Activated naive CD8-positive, alpha-beta T cell (primary cell): ENCODE data around the gene SPNS1.
"Not testable (repeated sequence)": the region's sequence is repeated elsewhere in the genome, so short reads cannot be mapped to it uniquely, and the experiment has no call there.

Source experiments
- H3K27ac Mint-ChIP-seq: one replicate; pipeline ENCODE4 v1.8.0; 2021; ENCODE audit warnings: mixed read lengths
- H3K27me3 Mint-ChIP-seq: one replicate; pipeline ENCODE4 v1.8.0; 2021; ENCODE audit warnings: mixed read lengths
- H3K36me3 Mint-ChIP-seq: one replicate; pipeline ENCODE4 v1.8.0; 2021; ENCODE audit warnings: mixed read lengths
- H3K4me1 Mint-ChIP-seq: one replicate; pipeline ENCODE4 v1.8.0; 2021; ENCODE audit warnings: low read depth, mixed read lengths
- H3K4me3 Mint-ChIP-seq: one replicate; pipeline ENCODE4 v1.8.0; 2021; ENCODE audit warnings: mild to moderate bottlenecking, mixed read lengths
- H3K9me3 Mint-ChIP-seq: one replicate; pipeline ENCODE4 v1.8.0; 2021; ENCODE audit warnings: low read depth, mixed read lengths

SPNS1 gene

GRCh38 chr16:28991687-28992086 lies 17.1 kb downstream of the SPNS1 start:
- Mint-ChIP-seq H3K9me3 (no peaks in the 10 kb centered on the region), H3K27ac (peak overlapping the region; percentile 98), H3K36me3 (peaks cover 19% of the 10 kb centered on the region), H3K4me1 (peaks cover 63% of the 10 kb centered on the region), H3K27me3 (no peaks in the 10 kb centered on the region), H3K4me3 (no peak overlapping the region)

- H3K4me1 Mint-ChIP-seq, result peaks cover 61% of the 10 kb centered on the region
- H3K9me3 Mint-ChIP-seq, result no peaks in the 10 kb centered on the region
- H3K4me3 Mint-ChIP-seq, result peak overlapping the region; percentile 52
- H3K27ac Mint-ChIP-seq, result peak overlapping the region; percentile 98
- H3K36me3 Mint-ChIP-seq, result peaks cover 15% of the 10 kb centered on the region
- no peaks in the 10 kb centered on the region for H3K27me3 Mint-ChIP-seq
These were observed 17.9 kb downstream of the SPNS1 start for GRCh38 chr16:28992496-28992895.

- Mint-ChIP-seq H3K27me3 (no peaks in the 10 kb centered on the region), H3K27ac (peak overlapping the region; percentile 50), H3K9me3 (no peaks in the 10 kb centered on the region), H3K4me1 (peaks cover 25% of the 10 kb centered on the region), H3K36me3 (no peaks in the 10 kb centered on the region), H3K4me3 (no peak overlapping the region)
These were observed 24.3 kb downstream of the SPNS1 start for GRCh38 chr16:28998837-28999236.

GRCh38 chr16:28999577-28999976 lies 25.0 kb downstream of the SPNS1 start:
- Mint-ChIP-seq H3K27me3 (no peaks in the 10 kb centered on the region), H3K9me3 (no peaks in the 10 kb centered on the region), H3K4me1 (peaks cover 23% of the 10 kb centered on the region), H3K4me3 (no peak overlapping the region), H3K27ac (peak overlapping the region; percentile 50), H3K36me3 (no peaks in the 10 kb centered on the region)

GRCh38 chr16:29000019-29000418 lies 25.4 kb downstream of the SPNS1 start:
- peaks cover 24% of the 10 kb centered on the region for H3K4me1 Mint-ChIP-seq
- H3K4me3 Mint-ChIP-seq, result no peak overlapping the region
- no peaks in the 10 kb centered on the region for H3K9me3 Mint-ChIP-seq
- H3K27ac Mint-ChIP-seq, result no peak overlapping the region
- H3K36me3 Mint-ChIP-seq, result no peaks in the 10 kb centered on the region
- H3K27me3 Mint-ChIP-seq, result no peaks in the 10 kb centered on the region

- not testable (repeated sequence) for H3K9me3 Mint-ChIP-seq, H3K27me3 Mint-ChIP-seq, H3K4me3 Mint-ChIP-seq, H3K36me3 Mint-ChIP-seq
- peak overlapping the region; percentile 18 for H3K27ac Mint-ChIP-seq
- H3K4me1 Mint-ChIP-seq, result peaks cover 32% of the 10 kb centered on the region
These were observed 30.0 kb downstream of the SPNS1 start for GRCh38 chr16:29004496-29005139.

- H3K4me1 Mint-ChIP-seq, result peaks cover 51% of the 10 kb centered on the region
- no peaks in the 10 kb centered on the region for H3K27me3 Mint-ChIP-seq
- H3K36me3 Mint-ChIP-seq, result no peaks in the 10 kb centered on the region
- no peaks in the 10 kb centered on the region for H3K9me3 Mint-ChIP-seq
- H3K27ac Mint-ChIP-seq, result peak overlapping the region; percentile 98
- peak overlapping the region; percentile 81 for H3K4me3 Mint-ChIP-seq
These were observed 33.4 kb downstream of the SPNS1 start for GRCh38 chr16:29007730-29008593.

- Mint-ChIP-seq H3K9me3 (no peaks in the 10 kb centered on the region), H3K4me3 (peak overlapping the region; percentile 81), H3K27me3 (no peaks in the 10 kb centered on the region), H3K27ac (peak overlapping the region; percentile 98), H3K4me1 (peaks cover 64% of the 10 kb centered on the region), H3K36me3 (no peaks in the 10 kb centered on the region)
These were observed 34.7 kb downstream of the SPNS1 start for GRCh38 chr16:29009050-29009837.

- H3K27ac Mint-ChIP-seq, result peak overlapping the region; percentile 98
- H3K36me3 Mint-ChIP-seq, result peaks cover 2% of the 10 kb centered on the region
- no peaks in the 10 kb centered on the region for H3K27me3 Mint-ChIP-seq
- peaks cover 67% of the 10 kb centered on the region for H3K4me1 Mint-ChIP-seq
- no peaks in the 10 kb centered on the region for H3K9me3 Mint-ChIP-seq
- H3K4me3 Mint-ChIP-seq, result no peak overlapping the region
These were observed 35.2 kb downstream of the SPNS1 start for GRCh38 chr16:29009838-29010166.

- peaks cover 2% of the 10 kb centered on the region for H3K36me3 Mint-ChIP-seq
- peak overlapping the region; percentile 83 for H3K27ac Mint-ChIP-seq
- H3K27me3 Mint-ChIP-seq, result no peaks in the 10 kb centered on the region
- H3K4me3 Mint-ChIP-seq, result no peak overlapping the region
- H3K4me1 Mint-ChIP-seq, result peaks cover 66% of the 10 kb centered on the region
- no peaks in the 10 kb centered on the region for H3K9me3 Mint-ChIP-seq
These were observed 36.5 kb downstream of the SPNS1 start for GRCh38 chr16:29011112-29011511.

- H3K36me3 Mint-ChIP-seq, result peaks cover 2% of the 10 kb centered on the region
- no peaks in the 10 kb centered on the region for H3K27me3 Mint-ChIP-seq
- no peaks in the 10 kb centered on the region for H3K9me3 Mint-ChIP-seq
- H3K4me1 Mint-ChIP-seq, result peaks cover 64% of the 10 kb centered on the region
- H3K4me3 Mint-ChIP-seq, result peak overlapping the region; percentile 69
- H3K27ac Mint-ChIP-seq, result peak overlapping the region; percentile 99
These were observed 37.3 kb downstream of the SPNS1 start for GRCh38 chr16:29011851-29012250.

- Mint-ChIP-seq H3K4me1 (peaks cover 62% of the 10 kb centered on the region), H3K27ac (peak overlapping the region; percentile 99), H3K27me3 (no peaks in the 10 kb centered on the region), H3K4me3 (peak overlapping the region; percentile 69), H3K36me3 (peaks cover 2% of the 10 kb centered on the region), H3K9me3 (no peaks in the 10 kb centered on the region)
These were observed 38.5 kb downstream of the SPNS1 start for GRCh38 chr16:29012913-29013553.

- H3K27me3 Mint-ChIP-seq, result no peaks in the 10 kb centered on the region
- H3K4me3 Mint-ChIP-seq, result peak overlapping the region; percentile 54
- peaks cover 54% of the 10 kb centered on the region for H3K4me1 Mint-ChIP-seq
- peaks cover 2% of the 10 kb centered on the region for H3K36me3 Mint-ChIP-seq
- H3K27ac Mint-ChIP-seq, result peak overlapping the region; percentile 99
- no peaks in the 10 kb centered on the region for H3K9me3 Mint-ChIP-seq
These were observed 40.0 kb downstream of the SPNS1 start for GRCh38 chr16:29014561-29015069.

GRCh38 chr16:29022196-29022595 lies 47.6 kb downstream of the SPNS1 start:
- Mint-ChIP-seq H3K4me3 (no peak overlapping the region), H3K9me3 (no peaks in the 10 kb centered on the region), H3K4me1 (peaks cover 72% of the 10 kb centered on the region), H3K27me3 (no peaks in the 10 kb centered on the region), H3K27ac (peak overlapping the region; percentile 97), H3K36me3 (no peaks in the 10 kb centered on the region)
